Hepatic stellate cell (primary cell): ENCODE results near the gene WRAP73.

Experiments used
- DNase-seq: peaks from one replicate; pipeline ENCODE4 v3.0.0; 2011; ENCODE audit warnings: low spot score

The WRAP73 gene

GRCh38 chr1:3681898-3682806 lies 32.2 kb upstream of the WRAP73 start:
- DNase-seq, result no peak

GRCh38 chr1:3681231-3681897 lies 31.5 kb upstream of the WRAP73 start:
- DNase-seq, result no peak

DNA sequence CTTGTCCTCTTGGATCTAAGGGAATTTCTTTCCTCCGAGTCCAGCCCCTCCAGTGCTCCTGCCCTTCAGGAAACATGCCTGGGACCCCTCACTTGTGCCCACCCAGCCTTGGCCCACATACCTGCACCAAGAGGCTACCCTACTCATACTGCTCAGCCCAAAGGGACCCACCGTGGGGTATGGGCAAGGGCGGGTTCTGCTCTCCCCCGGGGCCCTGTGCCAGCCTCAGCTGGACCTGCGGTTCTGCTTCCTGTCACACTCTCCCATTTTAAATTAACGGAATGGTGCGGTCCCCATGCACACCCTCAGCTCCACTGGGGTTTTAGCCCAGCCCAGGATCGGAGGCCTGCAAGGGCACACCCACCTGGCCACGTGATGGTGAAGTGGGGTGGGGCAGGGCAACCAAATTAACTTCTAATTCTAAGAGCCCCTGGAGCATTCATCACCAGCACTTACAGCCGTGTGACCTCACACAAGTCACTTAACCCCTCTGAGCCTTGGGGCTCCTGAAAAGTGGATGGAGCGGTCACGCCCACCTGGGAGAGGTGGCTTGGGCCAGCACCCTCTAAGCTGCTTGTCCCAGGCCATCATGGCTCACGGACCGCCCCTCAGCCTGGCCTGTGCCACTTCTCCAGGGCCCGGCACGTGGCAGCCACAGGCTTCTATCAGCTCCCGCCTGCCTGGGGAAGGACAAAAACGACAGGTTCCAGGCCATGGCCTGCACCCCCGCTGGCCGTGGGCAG lies 30.8 kb upstream of the WRAP73 start:
- DNase-seq, result no peak

DNA sequence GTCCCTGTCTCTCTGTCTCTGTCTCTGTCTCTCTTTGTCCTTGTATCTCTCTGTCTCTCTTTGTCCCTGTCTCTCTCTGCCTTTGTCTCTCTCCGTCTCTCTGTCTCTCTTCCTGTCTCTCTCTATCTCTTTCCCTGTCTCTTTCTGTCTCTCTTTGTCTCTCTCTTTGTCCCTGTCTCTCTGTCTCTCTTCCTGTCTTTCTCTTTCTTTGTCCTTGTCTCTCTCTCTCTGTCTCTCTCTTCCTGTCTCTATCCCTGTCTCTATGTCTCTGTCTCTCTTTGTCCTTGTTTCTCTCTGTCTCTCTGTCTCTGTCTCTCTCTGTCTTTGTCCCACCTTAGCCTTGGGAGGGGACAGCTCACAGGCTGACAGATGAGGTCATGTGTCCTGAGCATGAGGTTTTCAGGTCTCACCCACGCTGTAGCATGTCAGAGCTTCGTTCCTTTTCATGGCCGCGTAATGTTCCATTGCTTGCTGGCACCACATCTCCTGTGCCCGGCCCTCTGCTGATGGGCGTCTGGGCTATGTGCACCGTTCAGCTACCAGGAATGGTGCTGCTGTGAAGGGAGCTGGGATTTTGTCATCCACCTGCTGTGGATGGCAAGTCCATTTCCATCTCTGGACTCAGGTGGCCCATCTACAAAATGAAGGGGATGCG lies 30.0 kb upstream of the WRAP73 start:
- no peak for DNase-seq

DNA sequence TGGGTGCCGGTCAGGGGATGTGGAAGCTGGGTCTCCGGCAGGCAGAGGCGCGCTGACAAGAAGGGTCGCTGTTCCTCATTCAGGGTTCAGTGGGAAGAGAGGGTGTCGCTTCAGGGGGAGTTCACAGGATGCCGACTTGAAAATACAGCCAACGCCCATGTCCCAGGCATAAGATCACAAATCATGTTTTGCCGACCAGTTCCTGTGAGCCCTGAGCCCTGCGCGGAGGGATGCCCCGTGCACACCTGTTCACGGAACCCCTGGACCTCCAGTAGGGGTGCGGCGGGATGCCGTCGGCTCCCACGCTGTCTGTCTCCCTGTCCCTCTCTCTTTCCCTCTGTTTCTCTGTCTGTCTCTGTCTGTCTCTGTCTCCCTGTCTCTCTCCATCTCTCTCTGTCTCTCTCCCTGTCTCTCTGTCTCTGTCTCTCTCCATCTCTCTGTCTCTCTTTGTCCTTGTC lies 29.2 kb upstream of the WRAP73 start:
- DNase-seq, result no peak

- no peak for DNase-seq
Observed at GRCh38 chr1:3678361-3679097, 28.6 kb upstream of the WRAP73 start.

- DNase-seq, result no peak
Observed at GRCh38 chr1:3677484-3677883, 27.6 kb upstream of the WRAP73 start.

- no peak for DNase-seq
Observed at GRCh38 chr1:3676581-3677470, 26.9 kb upstream of the WRAP73 start.

DNA sequence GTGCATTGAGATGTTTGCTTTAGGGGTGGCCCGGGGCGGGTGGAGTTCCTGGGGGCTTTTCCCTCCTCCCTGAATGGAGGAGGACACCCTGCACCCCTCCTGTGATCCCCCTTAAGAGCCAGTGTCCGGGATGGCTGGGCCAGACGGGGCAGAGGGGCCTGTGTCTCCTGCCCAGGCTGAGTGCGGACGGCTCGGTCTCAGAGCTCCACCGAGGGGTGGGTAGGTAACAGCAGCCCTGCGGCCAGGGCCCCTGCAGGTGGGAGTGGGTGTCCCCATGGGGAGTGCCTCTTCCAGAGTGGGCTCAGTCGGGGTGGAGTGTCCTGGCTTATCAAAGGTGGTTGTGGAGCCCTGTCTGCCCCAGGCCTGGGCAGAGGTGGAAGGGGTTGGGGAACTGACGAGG lies 25.5 kb upstream of the WRAP73 start:
- no peak for DNase-seq

- no peak for DNase-seq
Observed at GRCh38 chr1:3674100-3675094, 24.5 kb upstream of the WRAP73 start.

GRCh38 chr1:3673381-3674099 lies 23.6 kb upstream of the WRAP73 start:
- DNase-seq, result no peak

DNA sequence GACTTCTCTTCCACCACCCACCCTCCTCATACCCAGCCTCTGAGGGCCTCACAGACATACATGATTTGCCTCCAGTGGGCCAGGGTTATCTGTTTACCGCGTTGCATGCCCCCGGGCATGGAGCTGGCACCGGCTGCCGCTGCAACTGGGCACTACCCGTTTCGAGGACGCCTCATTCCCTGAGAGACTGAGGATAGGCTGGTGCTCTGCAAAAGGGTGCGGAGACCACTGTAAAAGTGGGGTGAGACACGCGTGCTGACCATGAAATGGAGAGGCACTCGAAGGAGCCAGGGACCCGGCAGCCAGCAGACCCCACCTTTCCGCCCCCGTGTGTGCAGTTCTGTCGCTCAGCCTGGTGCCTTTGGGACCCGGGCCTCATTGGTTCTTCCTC lies 23.1 kb upstream of the WRAP73 start:
- DNase-seq, result no peak

DNA sequence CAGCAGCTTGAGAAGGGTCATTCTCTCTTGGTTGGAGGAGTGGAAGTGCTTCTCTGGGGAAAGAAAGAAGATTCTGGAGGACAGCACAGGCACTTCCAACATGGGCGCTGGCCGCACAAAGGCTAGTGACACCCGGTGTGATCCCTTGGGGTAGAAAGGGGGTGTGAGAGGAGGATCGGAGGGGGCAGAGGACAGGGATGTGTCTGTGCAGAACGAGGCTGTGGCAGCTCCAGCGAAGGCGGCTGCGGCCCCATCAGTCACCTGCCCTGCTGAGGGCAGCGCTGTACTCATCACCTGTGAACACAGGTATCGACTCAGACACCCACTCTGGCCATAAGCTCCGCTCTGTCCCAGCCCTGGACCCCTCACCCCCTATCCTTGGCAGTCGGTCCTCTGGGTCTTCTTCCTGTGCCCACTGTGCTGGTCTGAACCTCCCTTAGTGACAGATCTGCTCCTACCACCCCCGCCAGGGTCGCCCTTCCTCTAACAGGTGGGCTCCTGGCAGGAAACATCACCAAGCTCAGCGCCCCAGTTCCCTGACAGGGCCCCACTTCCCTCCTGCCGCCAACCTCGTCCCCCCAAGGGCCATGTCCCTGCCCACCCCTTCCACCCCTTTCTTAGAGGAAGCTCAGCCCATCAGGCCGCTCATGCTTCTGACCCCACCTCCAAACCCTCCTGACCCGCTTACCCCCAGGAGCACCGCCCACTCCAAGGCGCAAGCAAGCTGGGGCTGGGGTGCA lies 22.5 kb upstream of the WRAP73 start:
- DNase-seq, result no peak

DNA sequence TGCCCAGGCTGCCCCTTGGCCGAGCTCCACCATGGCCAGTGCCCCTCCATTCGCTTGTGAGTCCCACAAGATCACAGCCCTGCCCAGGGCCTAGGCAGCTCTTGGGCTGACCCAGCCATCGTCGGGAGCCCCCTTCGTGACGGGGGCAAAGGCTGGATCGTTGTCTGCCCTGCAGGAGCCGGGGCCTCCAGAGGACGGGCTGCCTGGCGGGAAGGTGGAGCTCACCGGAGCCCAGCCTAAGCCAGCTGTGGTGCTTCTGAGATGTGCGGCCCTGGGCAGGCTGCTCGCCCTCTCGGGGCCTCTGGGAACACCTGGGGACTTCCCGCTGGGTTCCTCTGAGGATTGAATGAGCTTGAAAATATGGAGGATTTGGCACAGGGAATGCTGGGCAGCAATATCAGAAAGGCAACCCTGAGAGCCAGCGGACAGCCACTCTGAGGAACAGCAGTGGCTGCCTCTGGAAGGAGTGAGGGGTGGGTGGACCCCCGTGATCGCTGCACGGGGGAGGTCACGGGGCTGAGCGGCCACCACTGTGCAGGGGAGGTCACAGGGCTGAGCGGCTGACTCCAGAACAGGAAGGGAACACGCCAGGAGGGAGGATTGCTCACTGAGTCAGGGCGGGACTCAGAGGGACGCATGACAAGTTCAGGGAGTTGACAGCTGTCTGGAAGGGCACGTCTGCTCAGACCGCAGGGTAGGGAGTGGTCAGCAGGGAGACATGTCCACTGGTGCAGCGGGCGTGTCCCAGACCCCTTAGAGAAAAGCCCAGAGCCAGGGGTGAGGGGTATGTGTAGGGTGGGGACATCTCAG lies 21.7 kb upstream of the WRAP73 start:
- no peak for DNase-seq

DNA sequence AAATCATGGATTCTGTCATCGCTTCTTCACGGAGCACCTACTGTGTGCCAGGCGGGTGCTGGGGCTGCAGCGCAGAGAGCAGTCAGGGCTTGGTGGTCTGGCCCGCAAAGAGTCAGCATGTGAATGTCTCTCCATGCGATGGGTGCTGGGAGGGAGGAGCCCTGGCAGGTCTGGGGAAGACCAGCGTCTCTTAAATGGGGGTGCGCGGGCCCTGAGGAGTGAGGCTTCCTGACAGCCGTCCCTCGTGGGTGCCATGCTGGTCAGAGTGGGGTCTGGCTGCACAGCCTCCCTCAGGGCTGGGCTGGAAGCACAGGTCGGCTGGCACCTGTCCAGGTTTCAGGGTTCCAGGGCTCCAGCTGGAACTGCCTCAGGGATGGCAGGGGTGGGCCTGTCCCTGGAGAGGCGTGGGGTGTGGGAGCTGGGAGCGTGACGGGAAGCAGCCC lies 20.9 kb upstream of the WRAP73 start:
- DNase-seq, result no peak

DNA sequence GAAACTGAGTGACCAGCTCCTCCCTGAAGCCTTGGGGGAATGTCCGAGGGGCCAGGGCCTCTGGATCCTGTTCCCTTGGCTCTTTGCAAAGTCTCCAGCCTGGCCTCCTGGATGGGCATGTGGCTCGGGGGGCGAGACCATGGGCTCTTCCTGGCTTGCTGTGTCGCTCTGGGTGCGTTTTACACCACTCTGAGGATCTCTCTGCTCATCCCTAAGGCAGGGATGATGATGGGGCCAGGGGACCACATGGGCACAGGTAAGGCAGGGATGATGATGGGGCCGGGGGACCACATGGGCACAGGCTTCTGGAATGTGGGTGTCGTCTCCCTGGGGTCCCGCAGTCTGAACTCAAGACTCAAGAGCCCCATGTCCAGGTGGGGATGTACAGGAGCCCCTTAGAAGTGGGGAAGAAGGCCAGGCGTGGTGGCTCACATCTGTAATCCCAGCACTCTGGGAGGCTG lies 20.1 kb upstream of the WRAP73 start:
- DNase-seq, result no peak

DNA sequence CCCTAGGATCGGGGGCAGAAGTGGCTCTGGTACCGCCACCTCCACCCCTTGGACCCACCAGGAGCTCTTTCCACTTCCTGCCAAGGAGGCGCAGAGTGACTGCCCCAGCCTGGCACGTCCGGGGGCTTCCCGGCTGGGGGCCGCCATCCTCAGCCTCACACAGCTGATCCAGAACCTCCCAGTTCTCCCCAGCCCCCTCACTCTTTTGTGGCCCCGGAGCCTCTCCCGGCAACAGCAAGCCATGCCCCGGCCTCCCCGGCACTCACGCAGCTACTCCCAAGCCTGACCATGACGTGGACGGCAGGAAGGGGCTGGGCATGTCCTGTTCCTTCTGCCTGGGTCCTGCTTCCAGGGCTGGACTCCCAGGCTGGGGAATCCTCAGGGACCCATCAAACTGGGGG lies 19.5 kb upstream of the WRAP73 start:
- DNase-seq, result no peak
